ENCODE data around the gene OLFM4.

- no peak for TF ChIP-seq RAD21 (conservative IDR thresholded peaks at IDR 0.05 in 1 of 2, IDR thresholded peaks at IDR 0.05 in 1 of 2)
- TF ChIP-seq USF2 (IDR thresholded peaks at IDR 0.05) = no peak
- TF ChIP-seq MYC (IDR thresholded peaks at IDR 0.05; ENCODE audit: borderline replicate concordance, low read length) = no peak
- TF ChIP-seq POLR2A (IDR thresholded peaks at IDR 0.05; ENCODE audit: low read length) = no peak
- TF ChIP-seq CTCF (IDR thresholded peaks at IDR 0.05) = no peak
- no peak for TF ChIP-seq MAX (IDR thresholded peaks at IDR 0.05)
- no peak for TF ChIP-seq POLR2AphosphoS2 (conservative IDR thresholded peaks at IDR 0.05; ENCODE audit: low read length)
These were observed 61.8 kb downstream of the OLFM4 start for GRCh38 chr13:53090461-53090860.
